Right cardiac atrium (tissue), 5 donors: ENCODE measurements around the gene MRC2. TPM values are rescaled to one million over a fixed set of nuclear protein-coding genes. Genes with fewer than 3 reads are reported as not detected.
"Not testable (repeated sequence)": the region's sequence is repeated elsewhere in the genome, so short reads cannot be mapped to it uniquely, and the experiment has no call there.

Source experiments
- ATAC-seq, 2 donors: fragments of 200-7000 bp; cut with Tn5 transposase; one replicate each; pipeline versions ENCODE4 v1.8.0 to v1.9.1; 2020; ENCODE audit warnings: moderate library complexity in 2 of 2, mild to moderate bottlenecking in 1 of 2
- DNase-seq, 3 donors: peaks; one replicate each; pipeline ENCODE4 v3.0.0-alpha.2; 2020
- H3K27ac ChIP-seq: one replicate; pipeline ENCODE4 v1.5.1; 2013; ENCODE audit warnings: mild to moderate bottlenecking, low read length, control low read depth, moderate library complexity
- H3K27me3 ChIP-seq: one replicate; pipeline ENCODE4 v1.6.1; 2013; ENCODE audit not compliant: control insufficient read depth, insufficient read depth
- H3K4me1 ChIP-seq: one replicate; pipeline ENCODE4 v1.6.1; 2013; ENCODE audit warnings: low read length; ENCODE audit not compliant: control insufficient read depth, insufficient read depth
- H3K4me3 ChIP-seq: one replicate; pipeline ENCODE4 v1.5.1; 2013; ENCODE audit warnings: low read length, control low read depth
- H3K9me3 ChIP-seq: one replicate; pipeline ENCODE4 v1.6.1; 2013; ENCODE audit warnings: low read length; ENCODE audit not compliant: control insufficient read depth
- WGBS: extraction: QIAGEN DNeasy Blood & Tissue Kit; methylation state at CpG from one replicate; pipeline ENCODE4 v1.1.7; 2013; 5-methylcytosine and 5-hydroxymethylcytosine counted together
- intact Hi-C, 4 donors: fragments of 100-400 bp; cut with DNase I; formaldehyde crosslinking; loops; one replicate each; pipeline versions ENCODE4 v1.11.0 to v1.14.0; 2022 to 2023
- polyA plus RNA-seq: library from polyadenylated mRNA; stranded (reverse); fragments of 200-250 nt; gene quantifications from one replicate; pipeline ENCODE4 v1.2.3, GENCODE V29; 2013
- total RNA-seq, 4 donors: library from RNA; stranded (reverse); fragmentation: NEBNext Ultra II Directional; extraction: Animal tissue kit (Norgen Biotek cat#: 25700); gene quantifications; one replicate each; pipeline ENCODE4 v1.2.1, GENCODE V29; 2021
- donor health status: healthy with polysubstance abuse.
- donor health status: DM: no; HTN: yes; CAD: no.
- donor health status: DM: no; HTN: no; CAD: no.
- donor health status: DM: no; HTN: yes; CAD: no; lungs with severe emphysema.
- donor health status: DM: yes; HTN: yes; CAD: no.

The MRC2 gene
- total and polyA plus RNA-seq, 5 donors, result 33.7 to 91.9 (median 50.7) TPM

GRCh38 chr17:62596662-62597061 lies 30.8 kb upstream of the MRC2 start:
- Histone ChIP-seq H3K27ac (no peak overlapping the region), H3K4me1 (no peaks in the 10 kb centered on the region), H3K9me3 (no peaks in the 10 kb centered on the region), H3K4me3 (no peak overlapping the region), H3K27me3 (no peaks in the 10 kb centered on the region)
- 99% methylated on average over 2 of the region's 2 CpGs for WGBS
- intact Hi-C loops, result no loop called here
- no peak for DNase-seq
- ATAC-seq, result no peak

DNA sequence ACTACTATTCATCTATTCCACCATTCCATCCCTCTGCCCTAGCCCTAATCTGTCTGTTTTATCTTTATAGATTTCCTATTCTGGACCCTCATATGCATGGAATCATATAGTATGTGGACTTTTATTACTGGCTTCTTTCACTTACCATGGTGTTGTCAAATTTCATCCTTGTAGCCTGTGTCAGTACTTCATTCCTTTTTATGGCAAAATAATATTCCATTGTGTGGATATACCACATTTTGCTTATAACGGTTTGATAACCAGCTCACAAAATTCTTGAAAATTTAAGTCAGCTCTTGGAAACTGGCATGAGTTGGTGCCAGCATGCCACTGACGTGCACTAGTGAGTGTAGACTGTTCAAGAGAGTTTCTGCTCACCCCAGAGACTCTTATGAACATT lies 30.3 kb upstream of the MRC2 start:
- Histone ChIP-seq H3K4me3 (no peak overlapping the region), H3K27ac (no peak overlapping the region), H3K4me1 (no peaks in the 10 kb centered on the region), H3K9me3 (no peaks in the 10 kb centered on the region), H3K27me3 (no peaks in the 10 kb centered on the region)
- intact Hi-C loops, result no loop called here
- DNase-seq (no peak), ATAC-seq (no peak)
- 93% methylated on average over 2 of the region's 2 CpGs for WGBS

- H3K4me1 ChIP-seq, result no peaks in the 10 kb centered on the region
- DNase-seq (peak in 2 of 3 donors; percentile 60 to 72), ATAC-seq (peak; percentile 22 to 46)
- no peaks in the 10 kb centered on the region for H3K9me3 ChIP-seq
- no peak overlapping the region for H3K27ac ChIP-seq
- intact Hi-C loops, result no loop called here
- 74% methylated on average over 2 of the region's 2 CpGs for WGBS
- no peaks in the 10 kb centered on the region for H3K27me3 ChIP-seq
- H3K4me3 ChIP-seq, result no peak overlapping the region
These were observed 29.6 kb upstream of the MRC2 start for GRCh38 chr17:62597920-62598319.

DNA sequence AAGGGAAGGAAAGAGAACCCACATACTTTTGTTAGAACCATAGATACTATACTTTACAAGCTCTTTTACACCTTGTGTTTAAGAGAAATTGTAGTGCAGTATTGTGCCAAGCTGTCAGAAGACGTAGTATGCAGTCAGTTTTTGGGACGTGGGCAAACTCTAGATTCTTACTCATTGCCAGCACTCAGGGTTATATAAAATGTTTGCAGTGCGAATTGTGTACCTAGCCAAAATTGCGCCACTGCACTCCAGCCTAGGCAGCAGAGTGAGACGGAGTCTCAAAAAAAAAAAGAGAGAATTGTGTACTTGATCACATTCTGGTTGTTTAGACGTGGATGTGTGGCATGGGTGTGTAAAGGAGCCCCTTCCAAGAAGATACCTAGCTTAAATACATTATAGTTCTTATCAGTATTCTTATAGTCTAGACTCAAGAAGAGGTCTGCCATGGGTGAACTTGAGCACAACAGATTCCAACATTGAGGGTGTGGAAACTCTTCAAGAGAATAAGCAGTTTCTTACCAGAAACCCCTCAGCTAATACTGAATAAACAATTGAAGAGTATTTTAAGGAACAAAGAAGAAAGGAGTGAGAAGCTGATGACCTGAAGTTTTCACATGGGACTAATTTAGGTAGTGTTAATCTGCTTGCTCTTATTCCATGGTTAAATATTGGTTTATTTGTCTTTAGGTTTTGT lies 27.4 kb upstream of the MRC2 start:
- Histone ChIP-seq H3K27me3 (no peaks in the 10 kb centered on the region), H3K4me3 (no peak overlapping the region), H3K9me3 (no peaks in the 10 kb centered on the region), H3K27ac (no peak overlapping the region), H3K4me1 (no peaks in the 10 kb centered on the region)
- no peak for ATAC-seq
- intact Hi-C loops, result no loop called here
- 90% methylated on average over 6 of the region's 6 CpGs for WGBS
- DNase-seq, result no peak

DNA sequence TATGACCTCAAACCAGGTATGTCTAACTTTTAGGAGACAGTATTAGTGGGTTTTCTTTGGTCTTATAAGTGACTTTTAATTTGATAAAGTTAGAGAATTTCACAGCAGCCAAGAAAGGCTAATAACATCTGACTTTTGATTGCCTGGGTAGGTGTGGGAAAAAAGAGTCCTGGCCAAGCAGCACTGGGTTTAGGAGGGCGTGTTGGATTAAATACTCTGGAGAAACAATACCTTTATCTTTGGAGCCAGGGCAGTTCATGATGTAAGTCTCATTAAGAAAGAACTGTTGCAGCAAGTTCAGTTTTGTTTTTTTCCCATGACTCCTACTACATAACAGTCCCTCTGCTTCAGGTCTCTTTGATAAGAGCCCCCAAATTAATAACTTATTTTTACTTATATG lies 26.7 kb upstream of the MRC2 start:
- no peak overlapping the region for H3K27ac ChIP-seq
- no peaks in the 10 kb centered on the region for H3K9me3 ChIP-seq
- intact Hi-C loops, result no loop called here
- WGBS, result 61% methylated on average over 1 of the region's 1 CpG
- no peak for DNase-seq
- ATAC-seq, result peak in 1 of 2 donors; percentile 91
- H3K27me3 ChIP-seq, result no peaks in the 10 kb centered on the region
- H3K4me3 ChIP-seq, result no peak overlapping the region
- no peaks in the 10 kb centered on the region for H3K4me1 ChIP-seq

- no peaks in the 10 kb centered on the region for H3K9me3 ChIP-seq
- H3K4me1 ChIP-seq, result no peaks in the 10 kb centered on the region
- ATAC-seq (peak in 1 of 2 donors; percentile 72), DNase-seq (no peak)
- no peak overlapping the region for H3K27ac ChIP-seq
- no peaks in the 10 kb centered on the region for H3K27me3 ChIP-seq
- no peak overlapping the region for H3K4me3 ChIP-seq
- WGBS, result 82% methylated on average over 2 of the region's 2 CpGs
- intact Hi-C loops, result no loop called here
These were observed 26.0 kb upstream of the MRC2 start for GRCh38 chr17:62601471-62601870.

DNA sequence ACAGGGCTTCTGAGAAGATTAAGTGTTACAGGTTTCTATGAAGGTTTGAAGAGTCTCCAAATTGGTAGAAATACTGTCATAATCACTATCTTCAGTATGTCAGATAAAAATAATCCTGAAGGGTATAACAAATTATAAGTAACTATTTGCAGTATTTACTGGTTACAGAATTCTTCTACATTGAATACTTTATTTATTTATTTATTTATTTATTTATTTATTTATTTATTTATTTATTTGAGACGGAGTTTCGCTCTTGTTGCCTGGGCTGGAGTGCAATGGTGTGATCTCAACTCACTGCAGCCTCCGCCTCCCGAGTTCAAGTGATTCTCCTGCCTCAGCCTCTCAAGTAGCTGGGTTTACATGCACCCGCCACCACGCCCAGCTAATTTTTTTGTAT lies 23.7 kb upstream of the MRC2 start:
- H3K9me3 ChIP-seq, H3K4me3 ChIP-seq, DNase-seq, intact Hi-C loops, H3K4me1 ChIP-seq, H3K27me3 ChIP-seq, ATAC-seq, H3K27ac ChIP-seq: not testable (repeated sequence)
- 98% methylated on average over 6 of the region's 6 CpGs for WGBS

GRCh38 chr17:62605588-62605987 lies 21.9 kb upstream of the MRC2 start:
- Histone ChIP-seq H3K27ac (no peak overlapping the region), H3K9me3 (no peaks in the 10 kb centered on the region), H3K27me3 (no peaks in the 10 kb centered on the region), H3K4me1 (no peaks in the 10 kb centered on the region), H3K4me3 (no peak overlapping the region)
- ATAC-seq (no peak), DNase-seq (no peak)
- 99% methylated on average over 7 of the region's 7 CpGs for WGBS
- intact Hi-C loops, result no loop called here

DNA sequence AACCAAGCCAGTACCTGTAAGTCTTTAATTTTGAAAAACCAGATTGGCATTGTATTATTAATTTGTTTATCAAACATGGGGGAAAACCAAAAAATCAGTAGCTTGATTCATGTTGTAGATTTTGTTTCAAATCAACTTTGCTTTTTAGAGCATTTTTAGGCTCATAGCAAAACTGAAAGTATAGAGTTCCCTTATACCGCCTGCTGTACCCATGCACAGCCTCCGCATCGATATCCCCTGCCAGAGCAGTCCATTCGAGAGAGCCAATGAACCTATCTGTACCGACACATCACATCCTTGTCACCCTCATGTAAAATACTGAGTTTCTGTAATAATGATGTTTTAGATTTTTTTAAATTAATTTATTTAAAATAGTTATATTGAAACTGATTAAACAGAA lies 16.2 kb upstream of the MRC2 start:
- intact Hi-C loops, result no loop called here
- H3K27me3 ChIP-seq, result no peaks in the 10 kb centered on the region
- no peak overlapping the region for H3K4me3 ChIP-seq
- ATAC-seq (no peak), DNase-seq (no peak)
- H3K27ac ChIP-seq, result no peak overlapping the region
- H3K4me1 ChIP-seq, result peaks cover 3% of the 10 kb centered on the region
- no peaks in the 10 kb centered on the region for H3K9me3 ChIP-seq
- WGBS, result 87% methylated on average over 5 of the region's 5 CpGs

GRCh38 chr17:62611728-62612127 lies 15.7 kb upstream of the MRC2 start:
- WGBS, result 67% methylated on average over 8 of the region's 8 CpGs
- Histone ChIP-seq H3K27ac (no peak overlapping the region), H3K9me3 (no peaks in the 10 kb centered on the region), H3K4me3 (no peak overlapping the region), H3K27me3 (no peaks in the 10 kb centered on the region), H3K4me1 (peaks cover 3% of the 10 kb centered on the region)
- no peak for ATAC-seq
- intact Hi-C loops, result no loop called here
- no peak for DNase-seq

GRCh38 chr17:62612289-62612688 lies 15.2 kb upstream of the MRC2 start:
- H3K4me3 ChIP-seq, H3K27ac ChIP-seq, H3K9me3 ChIP-seq, H3K4me1 ChIP-seq, H3K27me3 ChIP-seq, intact Hi-C loops, DNase-seq: not testable (repeated sequence)
- 80% methylated on average over 12 of the region's 12 CpGs for WGBS
- peak; percentile 77 to 78 for ATAC-seq

DNA sequence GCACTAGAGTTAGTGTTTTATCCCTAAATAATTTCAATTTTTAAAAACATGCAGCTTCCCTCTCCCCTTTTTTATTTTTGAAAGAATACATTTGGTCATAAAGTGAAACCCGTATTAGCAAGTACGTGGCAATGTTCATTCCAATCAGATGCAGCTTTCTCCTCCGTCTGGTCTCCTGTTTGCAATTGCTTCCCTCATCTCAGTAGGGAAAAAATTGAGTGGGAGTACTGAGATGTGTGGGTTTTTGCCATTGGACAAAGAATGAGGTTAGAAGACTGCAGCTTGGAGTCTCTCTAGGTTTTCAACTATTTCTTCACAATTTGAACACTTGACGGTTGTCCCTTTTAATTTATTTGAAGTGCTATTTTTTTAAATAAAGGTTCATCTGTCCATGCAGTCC lies 14.4 kb upstream of the MRC2 start:
- ATAC-seq, H3K9me3 ChIP-seq, intact Hi-C loops, H3K4me3 ChIP-seq, H3K27me3 ChIP-seq, H3K27ac ChIP-seq, H3K4me1 ChIP-seq, DNase-seq: not testable (repeated sequence)
- 75% methylated on average over 4 of the region's 4 CpGs for WGBS
